Activated gamma-delta T cell (primary cell): ENCODE results near the gene TFRC.
"Not testable (repeated sequence)": the region's sequence is repeated elsewhere in the genome, so short reads cannot be mapped to it uniquely, and the experiment has no call there.

Source experiments
- DNase-seq: peaks from one replicate; lab custom pipeline; 2025; lab: John Stamatoyannopoulos, UW

TFRC gene

DNA sequence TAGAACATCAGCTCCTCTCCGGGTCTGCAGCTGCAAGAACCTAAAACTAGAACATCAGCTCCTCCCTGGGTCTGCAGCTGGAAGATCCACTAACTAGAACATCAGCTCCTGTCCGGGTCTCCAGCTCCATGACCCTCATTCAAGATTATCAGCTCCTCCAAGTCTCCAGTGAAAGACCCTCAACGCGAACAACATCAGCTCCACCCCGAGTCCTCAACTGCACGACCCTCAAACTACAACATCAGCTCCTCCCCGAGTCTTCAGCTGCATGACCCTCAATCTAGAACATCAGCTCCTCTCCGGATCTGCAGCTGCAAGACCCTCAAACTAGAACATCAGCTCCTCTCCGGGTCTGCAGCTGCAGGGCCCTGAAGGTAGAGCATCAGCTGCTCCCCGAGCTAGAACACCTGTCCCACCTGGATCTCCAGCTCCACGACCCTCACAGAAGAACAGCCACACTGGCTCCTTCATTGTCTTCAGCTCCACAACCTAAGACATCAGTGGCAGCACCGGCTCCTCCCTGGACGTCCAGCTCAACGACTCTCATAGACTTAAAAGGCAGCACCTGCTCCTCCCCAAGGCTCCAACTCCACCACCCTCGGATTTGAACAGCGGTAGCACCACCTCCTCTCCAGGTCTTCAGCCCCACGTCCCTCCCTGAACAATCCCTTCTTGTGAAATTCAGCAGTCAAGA is 77.4 kb downstream of the TFRC start:
- not testable (repeated sequence) for DNase-seq

DNA sequence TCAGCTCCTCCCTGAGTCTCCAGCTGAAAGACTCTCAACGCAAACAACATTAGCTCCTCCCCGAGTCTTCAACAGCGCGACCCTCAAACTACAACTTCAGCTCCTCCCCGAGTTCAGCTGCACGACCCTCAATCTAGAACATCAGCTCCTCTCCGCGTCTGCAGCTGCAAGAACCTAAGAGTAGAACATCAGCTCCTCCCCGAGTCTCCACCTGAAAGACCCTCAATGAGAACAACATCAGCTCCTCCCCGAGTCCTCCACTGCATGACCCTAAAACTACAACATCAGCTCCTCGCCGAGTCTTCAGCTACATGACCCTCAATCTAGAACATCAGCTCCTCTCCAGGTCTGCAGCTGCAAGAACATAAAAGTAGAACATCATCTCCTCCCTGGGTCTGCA is 78.3 kb downstream of the TFRC start:
- DNase-seq = no peak

- DNase-seq = not testable (repeated sequence)
Measured at GRCh38 chr3:196002721-196003120, 79.2 kb downstream of the TFRC start.

GRCh38 chr3:196001240-196001639 is 80.7 kb downstream of the TFRC start:
- not testable (repeated sequence) for DNase-seq

DNA sequence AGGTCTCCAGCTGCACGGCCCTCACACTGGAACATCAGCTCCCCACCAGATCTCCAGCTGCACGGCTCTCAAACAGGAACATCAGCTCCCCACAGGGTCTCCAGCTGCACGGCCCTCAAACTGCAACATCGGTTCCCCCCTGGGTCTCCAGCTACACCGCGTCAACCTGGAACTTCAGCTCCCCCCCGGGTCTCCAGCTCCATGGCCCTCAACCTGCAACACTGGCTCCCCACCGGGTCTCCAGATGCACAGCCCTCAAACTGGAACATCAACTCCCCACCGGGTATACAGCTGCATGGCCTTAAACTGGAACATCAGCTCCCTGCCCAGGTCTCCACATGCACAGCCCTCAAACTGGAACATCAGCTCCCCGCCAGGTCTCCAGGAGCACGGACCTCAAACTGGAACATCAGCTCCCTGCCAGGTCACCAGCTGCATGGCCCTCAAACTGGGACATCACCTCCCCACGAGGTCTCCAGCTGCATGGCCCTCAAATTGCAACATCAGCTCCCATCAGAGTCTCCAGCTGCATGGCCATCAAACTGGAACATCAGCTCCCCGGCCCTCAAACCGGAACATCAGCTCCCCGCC is 81.4 kb downstream of the TFRC start:
- DNase-seq = not testable (repeated sequence)

DNA sequence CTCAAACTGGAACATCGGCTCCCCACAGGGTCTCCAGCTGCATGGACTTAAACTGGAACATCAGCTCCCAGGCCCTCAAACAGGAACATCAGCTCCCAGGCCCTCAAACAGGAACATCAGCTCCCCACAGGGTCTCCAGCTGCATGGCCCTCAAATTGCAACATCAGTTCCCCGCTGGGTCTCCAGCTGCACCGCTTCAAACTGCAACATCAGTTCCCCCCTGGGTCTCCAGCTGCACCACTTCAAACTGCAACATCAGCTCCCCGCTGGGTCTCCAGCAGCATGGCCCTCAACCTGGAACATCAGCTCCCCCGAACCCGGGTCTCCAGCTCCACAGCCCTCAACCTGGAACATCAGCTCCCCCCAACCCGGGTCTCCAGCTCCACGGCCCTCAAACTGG is 82.0 kb downstream of the TFRC start:
- DNase-seq = no peak
